Measurements from ENCODE around the gene FAM9B.

GRCh38 chrX:8984231-8984630, 49.7 kb downstream of the FAM9B start:
- TF ChIP-seq CTCF (conservative IDR thresholded peaks at IDR 0.05 in 1 of 2, IDR thresholded peaks at IDR 0.05 in 1 of 2; ENCODE audit: low read depth in 1 of 2, low read length in 2 of 2) (no peak), EZH2 (IDR thresholded peaks at IDR 0.05; ENCODE audit: low read length, missing control alignments) (no peak)

Data from fibroblast of lung (primary cell).